ENCODE measurements around the gene RASSF4.
"Not testable (repeated sequence)": the region's sequence is repeated elsewhere in the genome, so short reads cannot be mapped to it uniquely, and the experiment has no call there.

Gene RASSF4

GRCh38 chr10:45003432-45004000 is 43.9 kb downstream of the RASSF4 start:
- no peak overlapping the region for H3K27ac Mint-ChIP-seq
- no peak overlapping the region for H3K4me3 Mint-ChIP-seq
- peaks cover 43% of the 10 kb centered on the region for H3K36me3 Mint-ChIP-seq
- no peaks in the 10 kb centered on the region for H3K27me3 Mint-ChIP-seq
- peaks cover 30% of the 10 kb centered on the region for H3K4me1 Mint-ChIP-seq
- peaks cover 20% of the 10 kb centered on the region for H3K9me3 Mint-ChIP-seq

DNA sequence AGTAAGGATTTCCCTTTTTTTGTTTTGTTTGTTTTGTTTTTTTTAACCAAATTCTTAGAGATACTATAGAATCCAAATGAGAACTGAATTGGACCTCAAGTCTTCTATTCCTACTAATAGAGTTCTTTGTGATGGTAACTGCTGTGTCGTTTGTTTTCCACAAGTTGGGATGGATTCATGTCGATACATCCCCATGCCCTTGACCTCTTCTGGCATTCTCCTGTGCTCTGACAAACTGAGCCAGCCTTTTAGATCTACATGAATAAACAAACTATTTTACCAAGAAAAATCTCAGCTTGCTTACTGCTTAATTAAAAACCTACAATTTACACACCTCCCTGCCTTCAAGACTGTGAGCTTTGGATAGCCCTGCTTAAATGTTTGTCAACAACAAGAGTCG is 45.1 kb downstream of the RASSF4 start:
- H3K36me3 Mint-ChIP-seq, result peaks cover 42% of the 10 kb centered on the region
- no peaks in the 10 kb centered on the region for H3K27me3 Mint-ChIP-seq
- H3K4me3 Mint-ChIP-seq, result no peak overlapping the region
- H3K9me3 Mint-ChIP-seq, result peaks cover 16% of the 10 kb centered on the region
- peaks cover 28% of the 10 kb centered on the region for H3K4me1 Mint-ChIP-seq
- H3K27ac Mint-ChIP-seq, result no peak overlapping the region

GRCh38 chr10:45005284-45005683 is 45.7 kb downstream of the RASSF4 start:
- Mint-ChIP-seq H3K9me3 (peaks cover 10% of the 10 kb centered on the region), H3K36me3 (peaks cover 38% of the 10 kb centered on the region), H3K4me1 (peaks cover 22% of the 10 kb centered on the region), H3K27me3 (no peaks in the 10 kb centered on the region), H3K4me3 (no peak overlapping the region), H3K27ac (no peak overlapping the region)

- Mint-ChIP-seq H3K4me3 (no peak overlapping the region), H3K36me3 (peaks cover 38% of the 10 kb centered on the region), H3K27ac (no peak overlapping the region), H3K4me1 (peaks cover 16% of the 10 kb centered on the region), H3K9me3 (peaks cover 9% of the 10 kb centered on the region), H3K27me3 (no peaks in the 10 kb centered on the region)
Measured at GRCh38 chr10:45006276-45007030, 46.9 kb downstream of the RASSF4 start.

GRCh38 chr10:45008524-45009161 is 49.0 kb downstream of the RASSF4 start:
- peaks cover 4% of the 10 kb centered on the region for H3K9me3 Mint-ChIP-seq
- H3K27me3 Mint-ChIP-seq, result no peaks in the 10 kb centered on the region
- H3K4me3 Mint-ChIP-seq, result no peak overlapping the region
- peaks cover 3% of the 10 kb centered on the region for H3K4me1 Mint-ChIP-seq
- no peak overlapping the region for H3K27ac Mint-ChIP-seq
- H3K36me3 Mint-ChIP-seq, result peaks cover 21% of the 10 kb centered on the region

DNA sequence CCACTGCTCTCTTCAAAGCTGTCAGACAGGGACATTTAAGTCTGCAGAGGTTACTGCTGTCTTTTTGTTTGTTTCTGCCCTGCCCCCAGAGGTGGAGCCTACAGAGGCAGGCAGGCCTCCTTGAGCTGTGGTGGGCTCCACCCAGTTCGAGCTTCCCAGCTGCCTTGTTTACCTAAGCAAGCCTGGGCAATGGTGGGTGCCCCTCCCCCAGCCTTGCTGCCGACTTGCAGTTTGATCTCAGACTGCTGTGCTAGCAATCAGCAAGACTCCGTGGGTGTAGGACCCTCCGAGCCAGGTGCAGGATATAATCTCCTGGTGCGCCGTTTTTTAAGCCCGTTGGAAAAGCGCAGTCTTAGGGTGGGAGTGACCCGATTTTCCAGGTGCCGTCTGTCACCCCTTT is 55.0 kb downstream of the RASSF4 start:
- not testable (repeated sequence) for H3K9me3 Mint-ChIP-seq, H3K27me3 Mint-ChIP-seq, H3K4me3 Mint-ChIP-seq, H3K4me1 Mint-ChIP-seq, H3K36me3 Mint-ChIP-seq, H3K27ac Mint-ChIP-seq

GRCh38 chr10:45015590-45015989 is 56.0 kb downstream of the RASSF4 start:
- Mint-ChIP-seq H3K4me3 (no peak overlapping the region), H3K27me3 (peaks cover 6% of the 10 kb centered on the region), H3K9me3 (no peaks in the 10 kb centered on the region), H3K4me1 (no peaks in the 10 kb centered on the region), H3K36me3 (no peaks in the 10 kb centered on the region), H3K27ac (no peak overlapping the region)

GRCh38 chr10:45023426-45023825 is 63.8 kb downstream of the RASSF4 start:
- Mint-ChIP-seq H3K4me1 (no peaks in the 10 kb centered on the region), H3K9me3 (peaks cover 12% of the 10 kb centered on the region), H3K27me3 (peaks cover 2% of the 10 kb centered on the region), H3K4me3 (no peak overlapping the region), H3K27ac (no peak overlapping the region), H3K36me3 (peaks cover 4% of the 10 kb centered on the region)

GRCh38 chr10:45034301-45034700 is 74.7 kb downstream of the RASSF4 start:
- Mint-ChIP-seq H3K36me3 (peaks cover 8% of the 10 kb centered on the region), H3K4me1 (no peaks in the 10 kb centered on the region), H3K27me3 (peaks cover 6% of the 10 kb centered on the region), H3K27ac (no peak overlapping the region), H3K9me3 (peaks cover 21% of the 10 kb centered on the region), H3K4me3 (no peak overlapping the region)

DNA sequence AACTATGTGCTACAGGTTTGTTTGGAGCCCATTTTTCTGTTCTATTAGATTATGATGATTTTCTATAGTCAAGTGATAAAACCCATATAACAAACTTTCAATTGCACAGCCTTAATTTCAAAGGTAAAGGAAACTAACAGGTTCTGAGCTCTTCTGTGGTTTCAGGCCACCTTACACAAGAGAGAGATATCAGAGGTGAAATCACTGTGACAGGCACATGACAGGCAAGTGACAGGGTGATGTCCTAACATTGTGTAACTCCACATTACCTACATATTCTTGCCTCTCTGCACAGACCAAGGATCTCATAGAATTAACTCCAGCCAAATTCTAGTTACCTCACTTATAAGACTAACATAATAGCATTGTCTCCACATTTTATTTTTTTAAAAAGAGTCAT is 76.1 kb downstream of the RASSF4 start:
- H3K27ac Mint-ChIP-seq, result no peak overlapping the region
- peaks cover 5% of the 10 kb centered on the region for H3K36me3 Mint-ChIP-seq
- peaks cover 10% of the 10 kb centered on the region for H3K9me3 Mint-ChIP-seq
- H3K4me3 Mint-ChIP-seq, result no peak overlapping the region
- no peaks in the 10 kb centered on the region for H3K4me1 Mint-ChIP-seq
- H3K27me3 Mint-ChIP-seq, result peaks cover 8% of the 10 kb centered on the region

DNA sequence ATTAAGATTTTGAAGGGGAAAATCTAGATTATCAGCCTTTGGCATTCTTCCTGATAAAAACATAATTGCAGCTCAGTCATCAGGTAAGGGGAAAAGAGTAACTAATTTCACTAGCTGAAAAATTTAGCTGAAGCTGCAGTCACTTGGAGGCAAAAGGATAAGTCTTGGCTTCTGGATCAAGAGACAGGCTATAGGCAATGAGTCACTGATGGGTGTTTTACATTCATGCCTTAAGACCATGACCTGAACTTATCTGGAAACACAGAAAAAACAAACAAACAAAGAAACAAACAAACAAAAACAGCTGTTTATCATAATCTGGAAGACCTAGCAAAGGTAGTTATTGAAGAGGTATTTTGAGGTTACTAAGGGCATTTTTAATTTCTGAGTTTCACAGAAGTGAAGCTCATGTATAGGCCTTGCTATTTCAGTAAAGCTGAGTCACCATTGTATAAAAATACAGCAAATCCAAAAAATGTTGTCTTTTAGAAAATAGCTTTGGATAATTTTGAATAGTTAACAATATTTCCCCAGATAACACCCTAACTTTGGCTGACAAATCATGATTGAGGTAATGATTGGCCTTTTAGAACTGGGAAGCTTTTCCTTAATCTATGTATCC is 81.4 kb downstream of the RASSF4 start:
- Mint-ChIP-seq H3K27me3 (peaks cover 3% of the 10 kb centered on the region), H3K9me3 (no peaks in the 10 kb centered on the region), H3K27ac (no peak overlapping the region), H3K4me1 (no peaks in the 10 kb centered on the region), H3K4me3 (no peak overlapping the region), H3K36me3 (no peaks in the 10 kb centered on the region)

GRCh38 chr10:45044290-45044689 is 84.7 kb downstream of the RASSF4 start:
- H3K4me1 Mint-ChIP-seq, result no peaks in the 10 kb centered on the region

More at GRCh38 chr10:45044290-45044689, 84.7 kb downstream of the RASSF4 start:
- no peak overlapping the region for H3K4me3 Mint-ChIP-seq
- no peak overlapping the region for H3K27ac Mint-ChIP-seq
- H3K9me3 Mint-ChIP-seq, result peaks cover 5% of the 10 kb centered on the region
- peaks cover 5% of the 10 kb centered on the region for H3K27me3 Mint-ChIP-seq
- H3K36me3 Mint-ChIP-seq, result no peaks in the 10 kb centered on the region

Data from activated naive CD4-positive, alpha-beta T cell treated with anti-CD3 and anti-CD28 coated beads, Interleukin-2, amount 50 U/mL, for 24 hours (primary cell).